HCT116 (cell line): ENCODE results near the gene INCENP.

ENCODE experiments used
- CEBPB ChIP-seq: IDR thresholded peaks from 2 replicates; pipeline ENCODE4 v1.6.1; 2012; ENCODE audit warnings: low read depth
- EZH2 ChIP-seq: fragments of 200-600 bp; sonication (generic); IDR thresholded peaks from 2 replicates; pipeline ENCODE4 v1.6.1; 2017; ENCODE audit warnings: antibody characterized with exemption, mixed run types
- FOSL1 ChIP-seq: IDR thresholded peaks from 2 replicates; pipeline ENCODE4 v1.6.1; 2012; ENCODE audit warnings: low read depth
- JUND ChIP-seq: IDR thresholded peaks from 2 replicates; pipeline ENCODE4 v1.6.1; 2012
- POLR2A ChIP-seq: IDR thresholded peaks from 2 replicates; pipeline ENCODE4 v1.7.0; 2011; ENCODE audit warnings: borderline replicate concordance; ENCODE audit not compliant: insufficient read depth, insufficient read length; ENCODE audit errors: extremely low read depth
- POLR2AphosphoS5 ChIP-seq: IDR thresholded peaks from 2 replicates; pipeline ENCODE4 v1.6.1; 2011; ENCODE audit warnings: mild to moderate bottlenecking, low read depth, low read length, moderate library complexity
- RAD21 ChIP-seq: IDR thresholded peaks from 2 replicates; pipeline ENCODE4 v1.6.1; 2012; ENCODE audit warnings: low read depth, mild to moderate bottlenecking
- SIN3A ChIP-seq: IDR thresholded peaks from 2 replicates; pipeline ENCODE4 v1.6.1; 2012; ENCODE audit warnings: low read depth
- SP1 ChIP-seq: IDR thresholded peaks from 2 replicates; pipeline ENCODE4 v1.6.1; 2012; ENCODE audit warnings: low read depth
- TF ChIP-seq, protein P1 (sequence below), 3 experiments: fragments of 200-600 bp in 1 of 3; sonication (generic) in 1 of 3; IDR thresholded peaks in 2 of 3; conservative IDR thresholded peaks in 1 of 3; 2 replicates each; pipeline ENCODE4 v1.5.1; 2012 to 2017; ENCODE audit warnings: low read depth in 2 of 3, low read length in 2 of 3, antibody characterized with exemption in 1 of 3, borderline replicate concordance in 1 of 3, control low read depth in 1 of 3, mild to moderate bottlenecking in 1 of 3, mixed read lengths in 1 of 3, mixed run types in 1 of 3, moderate library complexity in 1 of 3; ENCODE audit not compliant: insufficient read depth in 1 of 3
- TF ChIP-seq, protein P2 (sequence below): IDR thresholded peaks from 2 replicates; pipeline ENCODE4 v1.6.1; 2012
- TF ChIP-seq, protein P3 (sequence below): IDR thresholded peaks from 2 replicates; pipeline ENCODE4 v1.6.1; 2012

DNA sequence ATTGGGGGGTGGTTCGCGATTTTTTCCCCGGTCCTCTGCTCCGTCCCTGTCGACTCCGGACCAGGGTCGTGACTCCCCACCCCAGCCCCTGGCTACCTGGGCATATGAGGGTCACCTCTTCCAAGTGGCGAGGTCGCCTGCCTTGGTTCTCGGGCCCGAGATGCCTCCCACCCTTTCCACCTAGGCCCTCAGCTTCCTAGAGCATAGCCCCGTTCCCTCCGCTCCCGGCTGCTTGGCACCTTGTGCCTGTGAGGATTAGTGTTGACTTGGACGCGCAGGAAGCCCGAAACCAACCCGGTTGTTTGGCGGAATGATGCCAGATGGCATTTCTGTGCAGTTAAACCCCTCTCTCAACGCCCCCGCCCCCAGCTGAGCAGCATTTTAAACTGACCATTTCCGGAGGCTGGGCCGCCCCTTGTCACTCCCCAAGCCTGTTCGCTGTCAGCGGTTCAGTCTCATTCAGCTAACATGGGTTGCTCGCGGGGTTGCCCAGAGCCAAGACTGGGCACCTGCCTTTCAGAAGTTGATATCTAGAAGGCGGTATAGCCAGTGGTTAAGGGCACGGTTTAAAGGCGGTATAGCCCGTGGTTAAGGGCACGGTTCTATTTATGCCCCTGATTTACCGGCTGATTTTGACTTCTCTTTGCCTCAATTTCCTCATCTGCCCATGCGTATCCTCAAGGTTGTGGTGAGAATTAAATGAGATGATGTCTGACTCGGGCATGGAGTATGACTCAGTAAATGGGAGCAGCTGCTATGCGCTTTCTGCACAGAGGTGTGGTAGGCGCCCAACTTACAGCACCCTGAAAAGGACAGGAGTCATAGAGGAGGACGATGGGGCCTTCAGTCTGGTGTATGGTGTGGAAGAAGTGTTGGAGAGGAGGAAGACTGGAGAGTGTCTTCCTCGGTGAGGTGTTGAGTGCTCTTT is 639 bp downstream of the INCENP start:
- TF ChIP-seq, protein P1, sequence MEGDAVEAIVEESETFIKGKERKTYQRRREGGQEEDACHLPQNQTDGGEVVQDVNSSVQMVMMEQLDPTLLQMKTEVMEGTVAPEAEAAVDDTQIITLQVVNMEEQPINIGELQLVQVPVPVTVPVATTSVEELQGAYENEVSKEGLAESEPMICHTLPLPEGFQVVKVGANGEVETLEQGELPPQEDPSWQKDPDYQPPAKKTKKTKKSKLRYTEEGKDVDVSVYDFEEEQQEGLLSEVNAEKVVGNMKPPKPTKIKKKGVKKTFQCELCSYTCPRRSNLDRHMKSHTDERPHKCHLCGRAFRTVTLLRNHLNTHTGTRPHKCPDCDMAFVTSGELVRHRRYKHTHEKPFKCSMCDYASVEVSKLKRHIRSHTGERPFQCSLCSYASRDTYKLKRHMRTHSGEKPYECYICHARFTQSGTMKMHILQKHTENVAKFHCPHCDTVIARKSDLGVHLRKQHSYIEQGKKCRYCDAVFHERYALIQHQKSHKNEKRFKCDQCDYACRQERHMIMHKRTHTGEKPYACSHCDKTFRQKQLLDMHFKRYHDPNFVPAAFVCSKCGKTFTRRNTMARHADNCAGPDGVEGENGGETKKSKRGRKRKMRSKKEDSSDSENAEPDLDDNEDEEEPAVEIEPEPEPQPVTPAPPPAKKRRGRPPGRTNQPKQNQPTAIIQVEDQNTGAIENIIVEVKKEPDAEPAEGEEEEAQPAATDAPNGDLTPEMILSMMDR (IDR thresholded peaks at IDR 0.05 in 2 of 3, conservative IDR thresholded peaks at IDR 0.05 in 1 of 3; ENCODE audit: borderline replicate concordance in 1 of 3, insufficient read depth in 1 of 3, low read depth in 2 of 3, low read length in 2 of 3) = no peak
- TF ChIP-seq JUND (no peak), EZH2 (no peak), SP1 (no peak), SIN3A (peak; percentile 79), RAD21 (no peak), POLR2A (no peak), POLR2AphosphoS5 (no peak), CEBPB (no peak), FOSL1 (no peak)
- TF ChIP-seq, protein P2, sequence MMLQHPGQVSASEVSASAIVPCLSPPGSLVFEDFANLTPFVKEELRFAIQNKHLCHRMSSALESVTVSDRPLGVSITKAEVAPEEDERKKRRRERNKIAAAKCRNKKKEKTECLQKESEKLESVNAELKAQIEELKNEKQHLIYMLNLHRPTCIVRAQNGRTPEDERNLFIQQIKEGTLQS = no peak
- TF ChIP-seq, protein P3, sequence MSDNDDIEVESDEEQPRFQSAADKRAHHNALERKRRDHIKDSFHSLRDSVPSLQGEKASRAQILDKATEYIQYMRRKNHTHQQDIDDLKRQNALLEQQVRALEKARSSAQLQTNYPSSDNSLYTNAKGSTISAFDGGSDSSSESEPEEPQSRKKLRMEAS = peak; percentile 11; the same call in 1 of the 2 replicates
